ENCODE measurements around the gene STK32B. TPM values are rescaled to one million over a fixed set of nuclear protein-coding genes. Genes with fewer than 3 reads are reported as not detected.

STK32B gene
- total and polyA plus RNA-seq, 2 of the 4 experiments (the other 2 are of a cell fraction): 5.5 to 6.3 TPM

GRCh38 chr4:5249727-5250126 lies 198.4 kb downstream of the STK32B start:
- no peak overlapping the region for H3K4me3 ChIP-seq (ENCODE audit: insufficient read depth, low read depth, low read length)
- no CpG with 5 or more reads among the region's 2 CpGs for WGBS, 2 experiments (ENCODE audit: extremely low coverage in 2 of 2, insufficient read length in 1 of 2)
- in situ Hi-C loops (cut with MboI; ENCODE audit: low sequenced_read_pairs): no loop called here
- ATAC-seq (ENCODE audit: low read depth) (no peak), DNase-seq (no peak)
- no peak overlapping the region for H4K5ac ChIP-seq (ENCODE audit: low read depth, low read length)
- H2AK9ac ChIP-seq (replicated peaks; ENCODE audit: low read depth, low read length, poor library complexity): no peak overlapping the region
- ChIA-PET POLR2A (ENCODE audit: unreplicated experiment) (no interaction called here), CTCF (no interaction called here)
- no peak overlapping the region for H4K8ac ChIP-seq (ENCODE audit: low read depth in 2 of 2, low read length in 2 of 2)
- BruUV-seq (replicated peaks): no TSS peak
- no peaks in the 10 kb centered on the region for H3K9me1 ChIP-seq (ENCODE audit: insufficient read depth, low read length)
- H3K79me1 ChIP-seq (ENCODE audit: low read depth in 1 of 2, low read length in 2 of 2): no peaks in the 10 kb centered on the region
- no peak overlapping the region for H2BK5ac ChIP-seq (ENCODE audit: low read depth, low read length, poor library complexity, severe bottlenecking)
- no peaks in the 10 kb centered on the region for H4K20me1 ChIP-seq (ENCODE audit: insufficient read depth, low read length)
- no peaks in the 10 kb centered on the region for H3K4me1 ChIP-seq (ENCODE audit: control insufficient read depth, insufficient read depth, low read length)
- TF ChIP-seq FOS (IDR thresholded peaks at IDR 0.05; ENCODE audit: low read depth, low read length) (no peak), MXI1 (IDR thresholded peaks at IDR 0.05; ENCODE audit: borderline replicate concordance, low read depth, low read length) (no peak), CEBPB (IDR thresholded peaks at IDR 0.05; ENCODE audit: low read depth, low read length) (no peak), SMC3 (IDR thresholded peaks at IDR 0.05; ENCODE audit: low read depth, low read length) (no peak), NFE2L2 (IDR thresholded peaks at IDR 0.05; ENCODE audit: low read depth, low read length) (no peak), POLR2A (IDR thresholded peaks at IDR 0.05; ENCODE audit: low read depth, low read length) (no peak), MAZ (IDR thresholded peaks at IDR 0.05; ENCODE audit: borderline replicate concordance, low read depth, low read length) (no peak), RFX5 (IDR thresholded peaks at IDR 0.05; ENCODE audit: low read depth, low read length) (no peak), RAD21 (IDR thresholded peaks at IDR 0.05; ENCODE audit: low read length) (no peak), USF2 (IDR thresholded peaks at IDR 0.05; ENCODE audit: low read depth, low read length) (no peak), CTCF (conservative IDR thresholded peaks at IDR 0.05; ENCODE audit: low read depth, low read length) (no peak), BHLHE40 (IDR thresholded peaks at IDR 0.05; ENCODE audit: low read depth, low read length) (no peak), MAFK (IDR thresholded peaks at IDR 0.05; ENCODE audit: low read depth, low read length) (no peak), RCOR1 (IDR thresholded peaks at IDR 0.05; ENCODE audit: insufficient replicate concordance, low read length) (no peak), CHD1 (IDR thresholded peaks at IDR 0.05; ENCODE audit: low read depth, low read length) (no peak), ELK1 (IDR thresholded peaks at IDR 0.05; ENCODE audit: borderline replicate concordance, low read depth, low read length) (no peak)
- H3K4me2 ChIP-seq (ENCODE audit: low read depth, low read length): no peak overlapping the region
- H3K27me3 ChIP-seq (ENCODE audit: control insufficient read depth, insufficient read depth, low read length): no peaks in the 10 kb centered on the region
- no peak overlapping the region for H3K4ac ChIP-seq (ENCODE audit: low read depth, low read length)
- no peaks in the 10 kb centered on the region for H3K9me3 ChIP-seq (ENCODE audit: control insufficient read depth, insufficient read depth, low read length)
- H3K14ac ChIP-seq (replicated peaks; ENCODE audit: low read depth, low read length): no peak overlapping the region
- H2AFZ ChIP-seq (replicated peaks; ENCODE audit: low read length, poor library complexity): no peak overlapping the region
- no peak overlapping the region for H3K9ac ChIP-seq (ENCODE audit: low read depth, low read length)
- H2BK120ac ChIP-seq (ENCODE audit: low read depth, low read length): no peak overlapping the region
- no peak overlapping the region for H2BK20ac ChIP-seq (ENCODE audit: low read depth, low read length)
- no peak overlapping the region for H2AK5ac ChIP-seq (ENCODE audit: low read depth, low read length)
- H3K27ac ChIP-seq (ENCODE audit: insufficient read depth, low read length): no peak overlapping the region
- no peak overlapping the region for H4K91ac ChIP-seq (ENCODE audit: insufficient read depth, low read depth, low read length)
- no peak overlapping the region for H3K23ac ChIP-seq (ENCODE audit: low read depth, low read length)
- no peak overlapping the region for H3K56ac ChIP-seq (ENCODE audit: extremely low read depth, insufficient read depth, low read length)
- no peak overlapping the region for H2BK15ac ChIP-seq (ENCODE audit: low read depth, low read length)
- dilution Hi-C loops (cut with HindIII; ENCODE audit: low sequenced_read_pairs, unreplicated experiment): no loop called here
- H3K36me3 ChIP-seq (ENCODE audit: control insufficient read depth, insufficient read depth, low read length): no peaks in the 10 kb centered on the region
- intact Hi-C loops (cut with micrococcal nuclease): loop anchor here (10.0 kb wide), 1 partner anchor 195 kb away; the partner anchor contains the start of gene STK32B
- no peak overlapping the region for H3K18ac ChIP-seq (ENCODE audit: low read depth, low read length)
